Panc1 (cell line): ENCODE data around the gene MAFG.

Source experiments
- POLR2AphosphoS5 ChIP-seq: IDR thresholded peaks from 2 replicates; pipeline ENCODE4 v1.6.1; 2012; ENCODE audit warnings: mild to moderate bottlenecking, low read depth, low read length, moderate library complexity
- TCF7L2 ChIP-seq: IDR thresholded peaks from 2 replicates; pipeline ENCODE4 v1.6.1; 2011; ENCODE audit warnings: mild to moderate bottlenecking, low read depth, low read length, inconsistent platforms
- TF ChIP-seq, protein P1 (sequence below): fragments of 450-650 bp; IDR thresholded peaks from 2 replicates; pipeline ENCODE4 v1.5.1; 2017; ENCODE audit warnings: mild to moderate bottlenecking
- TF ChIP-seq, protein P2 (sequence below), 2 experiments: IDR thresholded peaks; 2 replicates each; pipeline ENCODE4 v1.6.1; 2011 to 2012; ENCODE audit warnings: low read depth in 2 of 2, control low read depth in 1 of 2, low read length in 1 of 2, mild to moderate bottlenecking in 1 of 2, moderate library complexity in 1 of 2; ENCODE audit not compliant: insufficient read depth in 1 of 2

DNA sequence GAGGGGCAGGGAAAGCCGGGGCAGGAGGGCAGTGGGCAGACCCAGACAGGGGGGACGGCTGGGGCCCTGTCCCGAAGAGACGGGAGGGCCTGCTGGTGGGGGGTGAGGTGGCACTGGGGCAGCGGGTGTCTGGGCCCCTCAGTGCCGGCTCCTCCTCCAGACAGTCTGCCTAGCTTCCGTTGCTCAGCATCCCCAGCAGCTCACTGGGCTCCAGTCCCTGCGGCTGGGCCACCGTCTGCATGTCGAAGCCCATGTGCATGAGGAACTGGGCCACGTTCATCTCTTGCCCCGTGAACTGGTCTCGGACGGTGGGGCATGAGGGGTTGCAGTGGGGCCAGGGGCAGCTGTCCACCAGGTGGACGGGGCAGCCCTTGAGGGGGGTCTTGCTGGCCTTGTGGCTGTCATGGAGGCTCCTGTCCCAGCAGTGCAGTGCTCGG, 25.3 kb upstream of the MAFG start:
- TF ChIP-seq POLR2AphosphoS5 (no peak), TCF7L2 (no peak)
- TF ChIP-seq, protein P1, sequence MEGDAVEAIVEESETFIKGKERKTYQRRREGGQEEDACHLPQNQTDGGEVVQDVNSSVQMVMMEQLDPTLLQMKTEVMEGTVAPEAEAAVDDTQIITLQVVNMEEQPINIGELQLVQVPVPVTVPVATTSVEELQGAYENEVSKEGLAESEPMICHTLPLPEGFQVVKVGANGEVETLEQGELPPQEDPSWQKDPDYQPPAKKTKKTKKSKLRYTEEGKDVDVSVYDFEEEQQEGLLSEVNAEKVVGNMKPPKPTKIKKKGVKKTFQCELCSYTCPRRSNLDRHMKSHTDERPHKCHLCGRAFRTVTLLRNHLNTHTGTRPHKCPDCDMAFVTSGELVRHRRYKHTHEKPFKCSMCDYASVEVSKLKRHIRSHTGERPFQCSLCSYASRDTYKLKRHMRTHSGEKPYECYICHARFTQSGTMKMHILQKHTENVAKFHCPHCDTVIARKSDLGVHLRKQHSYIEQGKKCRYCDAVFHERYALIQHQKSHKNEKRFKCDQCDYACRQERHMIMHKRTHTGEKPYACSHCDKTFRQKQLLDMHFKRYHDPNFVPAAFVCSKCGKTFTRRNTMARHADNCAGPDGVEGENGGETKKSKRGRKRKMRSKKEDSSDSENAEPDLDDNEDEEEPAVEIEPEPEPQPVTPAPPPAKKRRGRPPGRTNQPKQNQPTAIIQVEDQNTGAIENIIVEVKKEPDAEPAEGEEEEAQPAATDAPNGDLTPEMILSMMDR, result no peak
- TF ChIP-seq, protein P2, sequence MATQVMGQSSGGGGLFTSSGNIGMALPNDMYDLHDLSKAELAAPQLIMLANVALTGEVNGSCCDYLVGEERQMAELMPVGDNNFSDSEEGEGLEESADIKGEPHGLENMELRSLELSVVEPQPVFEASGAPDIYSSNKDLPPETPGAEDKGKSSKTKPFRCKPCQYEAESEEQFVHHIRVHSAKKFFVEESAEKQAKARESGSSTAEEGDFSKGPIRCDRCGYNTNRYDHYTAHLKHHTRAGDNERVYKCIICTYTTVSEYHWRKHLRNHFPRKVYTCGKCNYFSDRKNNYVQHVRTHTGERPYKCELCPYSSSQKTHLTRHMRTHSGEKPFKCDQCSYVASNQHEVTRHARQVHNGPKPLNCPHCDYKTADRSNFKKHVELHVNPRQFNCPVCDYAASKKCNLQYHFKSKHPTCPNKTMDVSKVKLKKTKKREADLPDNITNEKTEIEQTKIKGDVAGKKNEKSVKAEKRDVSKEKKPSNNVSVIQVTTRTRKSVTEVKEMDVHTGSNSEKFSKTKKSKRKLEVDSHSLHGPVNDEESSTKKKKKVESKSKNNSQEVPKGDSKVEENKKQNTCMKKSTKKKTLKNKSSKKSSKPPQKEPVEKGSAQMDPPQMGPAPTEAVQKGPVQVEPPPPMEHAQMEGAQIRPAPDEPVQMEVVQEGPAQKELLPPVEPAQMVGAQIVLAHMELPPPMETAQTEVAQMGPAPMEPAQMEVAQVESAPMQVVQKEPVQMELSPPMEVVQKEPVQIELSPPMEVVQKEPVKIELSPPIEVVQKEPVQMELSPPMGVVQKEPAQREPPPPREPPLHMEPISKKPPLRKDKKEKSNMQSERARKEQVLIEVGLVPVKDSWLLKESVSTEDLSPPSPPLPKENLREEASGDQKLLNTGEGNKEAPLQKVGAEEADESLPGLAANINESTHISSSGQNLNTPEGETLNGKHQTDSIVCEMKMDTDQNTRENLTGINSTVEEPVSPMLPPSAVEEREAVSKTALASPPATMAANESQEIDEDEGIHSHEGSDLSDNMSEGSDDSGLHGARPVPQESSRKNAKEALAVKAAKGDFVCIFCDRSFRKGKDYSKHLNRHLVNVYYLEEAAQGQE (IDR thresholded peaks at IDR 0.05; ENCODE audit: insufficient read depth in 1 of 2, low read depth in 2 of 2, low read length in 1 of 2), result no peak
